NB4 (cell line): ENCODE data around the gene LMO7.

Experiments used
- MYC ChIP-seq: IDR thresholded peaks from 2 replicates; pipeline ENCODE4 v1.6.1; 2011; ENCODE audit warnings: low read depth, low read length
- POLR2A ChIP-seq: IDR thresholded peaks from 2 replicates; pipeline ENCODE4 v1.6.1; 2011; ENCODE audit warnings: mild to moderate bottlenecking; ENCODE audit not compliant: insufficient read length; ENCODE audit errors: extremely low read depth
- TF ChIP-seq, protein P1 (sequence below): IDR thresholded peaks from one replicate; pipeline ENCODE4 v1.5.1; 2012; ENCODE audit warnings: low read depth, low read length
- TF ChIP-seq, protein P2 (sequence below): IDR thresholded peaks from 2 replicates; pipeline ENCODE4 v1.6.1; 2011; ENCODE audit warnings: low read depth, low read length

DNA sequence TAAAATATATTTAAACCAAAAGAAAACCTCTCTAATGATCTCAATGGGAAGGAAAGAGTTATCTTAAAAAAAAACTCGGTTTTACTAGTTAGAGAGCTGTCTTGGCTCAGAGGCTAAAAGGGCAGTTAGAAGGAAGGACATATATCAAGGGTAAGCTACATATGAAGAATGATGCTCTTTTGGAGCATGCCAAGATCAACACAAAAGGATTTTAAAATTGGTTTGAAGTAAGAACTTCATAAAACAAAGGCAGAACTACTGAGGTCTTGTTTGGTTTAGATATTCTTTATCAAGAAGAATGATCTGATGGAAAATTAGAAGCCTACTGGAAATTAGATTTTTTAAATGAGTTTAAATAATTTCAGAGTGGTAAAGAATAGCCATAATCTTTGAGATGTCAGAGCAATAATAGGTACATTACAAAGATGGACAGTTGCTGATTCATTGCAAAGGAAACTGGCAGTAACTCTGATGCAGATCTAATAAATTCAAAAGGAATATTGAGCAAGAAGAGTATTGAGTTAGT is 39.4 kb upstream of the LMO7 start:
- TF ChIP-seq, protein P1, sequence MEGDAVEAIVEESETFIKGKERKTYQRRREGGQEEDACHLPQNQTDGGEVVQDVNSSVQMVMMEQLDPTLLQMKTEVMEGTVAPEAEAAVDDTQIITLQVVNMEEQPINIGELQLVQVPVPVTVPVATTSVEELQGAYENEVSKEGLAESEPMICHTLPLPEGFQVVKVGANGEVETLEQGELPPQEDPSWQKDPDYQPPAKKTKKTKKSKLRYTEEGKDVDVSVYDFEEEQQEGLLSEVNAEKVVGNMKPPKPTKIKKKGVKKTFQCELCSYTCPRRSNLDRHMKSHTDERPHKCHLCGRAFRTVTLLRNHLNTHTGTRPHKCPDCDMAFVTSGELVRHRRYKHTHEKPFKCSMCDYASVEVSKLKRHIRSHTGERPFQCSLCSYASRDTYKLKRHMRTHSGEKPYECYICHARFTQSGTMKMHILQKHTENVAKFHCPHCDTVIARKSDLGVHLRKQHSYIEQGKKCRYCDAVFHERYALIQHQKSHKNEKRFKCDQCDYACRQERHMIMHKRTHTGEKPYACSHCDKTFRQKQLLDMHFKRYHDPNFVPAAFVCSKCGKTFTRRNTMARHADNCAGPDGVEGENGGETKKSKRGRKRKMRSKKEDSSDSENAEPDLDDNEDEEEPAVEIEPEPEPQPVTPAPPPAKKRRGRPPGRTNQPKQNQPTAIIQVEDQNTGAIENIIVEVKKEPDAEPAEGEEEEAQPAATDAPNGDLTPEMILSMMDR = no peak
- TF ChIP-seq POLR2A = no peak
- TF ChIP-seq, protein P2, sequence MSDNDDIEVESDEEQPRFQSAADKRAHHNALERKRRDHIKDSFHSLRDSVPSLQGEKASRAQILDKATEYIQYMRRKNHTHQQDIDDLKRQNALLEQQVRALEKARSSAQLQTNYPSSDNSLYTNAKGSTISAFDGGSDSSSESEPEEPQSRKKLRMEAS = no peak
- TF ChIP-seq MYC = no peak
